ENCODE results near the gene LRPAP1. TPM values are rescaled to one million over a fixed set of nuclear protein-coding genes. Genes with fewer than 3 reads are reported as not detected.

LRPAP1 gene
- total RNA-seq, 1 donor from 2014 or later, result 98.7 TPM

DNA sequence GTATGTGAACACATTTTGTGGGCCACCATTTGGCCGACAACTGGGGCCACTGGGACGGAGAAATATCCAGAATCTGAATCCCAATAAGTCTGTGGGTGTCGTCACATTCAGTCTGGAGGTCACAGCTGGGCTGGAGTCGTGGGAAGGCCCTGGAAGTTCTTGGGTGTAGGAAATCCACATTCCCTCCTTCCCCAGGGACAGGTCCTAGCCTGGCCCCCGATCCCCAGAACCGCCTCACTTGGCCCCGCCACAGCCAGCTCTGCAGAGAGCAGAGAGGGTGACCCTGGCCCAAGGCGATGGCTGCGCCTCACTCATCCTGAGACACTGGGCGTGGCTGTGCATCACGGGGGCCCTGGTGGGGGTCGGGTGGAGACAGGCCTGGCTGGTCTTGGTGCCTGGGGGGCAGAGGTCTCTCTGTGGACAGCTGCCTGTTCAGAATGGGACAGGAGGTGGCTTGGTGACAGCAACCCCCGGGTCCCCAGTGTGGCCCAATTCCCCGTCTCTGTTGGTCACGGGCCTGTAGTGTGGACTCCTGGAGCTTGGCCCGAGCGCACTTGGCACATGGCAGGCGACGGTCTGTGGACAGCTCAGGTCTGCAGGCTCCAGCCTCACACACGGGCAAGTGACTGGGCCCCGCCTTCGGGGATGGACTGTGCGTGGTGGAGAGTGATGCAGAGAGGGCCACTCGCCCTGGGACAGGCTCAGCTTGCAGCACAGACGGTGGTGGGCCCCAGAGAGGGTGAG is 52.7 kb downstream of the LRPAP1 start:
- peaks cover 12% of the 10 kb centered on the region for H3K4me1 ChIP-seq
- no peak for DNase-seq (ENCODE audit: extremely low spot score in 2 of 2)

DNA sequence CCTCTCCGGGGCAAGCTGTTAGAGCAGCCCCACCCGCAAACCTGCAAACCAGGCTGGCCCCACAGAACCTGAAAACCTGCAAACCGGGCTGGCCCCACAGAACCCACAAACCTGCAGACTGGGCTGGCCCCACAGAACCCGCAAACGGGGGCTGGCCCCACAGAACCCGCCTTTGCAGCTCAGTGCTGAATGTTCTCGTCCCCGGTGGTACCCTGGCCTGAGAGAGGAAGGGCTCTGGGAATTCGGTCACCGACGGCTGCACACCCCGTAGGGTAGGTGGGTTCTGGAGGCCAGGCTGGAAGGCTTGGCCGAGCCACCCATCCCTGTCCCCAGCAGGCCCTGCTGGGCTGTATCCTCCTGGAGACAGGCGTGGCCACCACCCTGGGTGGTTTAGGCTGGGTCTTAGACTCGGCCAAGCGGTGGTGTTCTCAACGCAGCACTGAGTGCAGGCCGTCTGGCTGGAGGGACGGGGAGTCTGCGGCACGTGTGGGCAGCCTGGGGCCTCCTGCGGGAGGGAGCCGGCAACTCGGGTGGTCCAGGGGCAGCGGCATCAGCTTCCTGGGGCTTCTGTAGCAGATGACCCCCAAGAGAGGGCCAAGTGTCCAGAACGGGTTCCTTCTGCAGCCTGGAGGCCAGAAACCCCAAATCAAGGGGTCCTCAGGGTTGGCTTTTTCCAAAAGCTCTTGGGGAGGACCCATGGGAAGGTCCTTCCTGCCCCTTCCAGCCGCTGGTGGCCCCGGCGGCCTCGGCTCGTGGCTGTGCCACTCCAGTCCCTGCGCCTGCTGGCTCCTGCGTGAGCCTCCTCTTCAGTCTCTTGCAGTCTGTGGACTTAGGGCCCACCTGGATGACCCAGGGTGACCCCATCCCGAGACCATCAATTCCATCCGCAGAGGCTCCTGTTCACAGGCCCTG is 53.5 kb downstream of the LRPAP1 start:
- Histone ChIP-seq H3K27ac (no peak overlapping the region), H3K4me3 (no peak overlapping the region), H3K36me3 (no peaks in the 10 kb centered on the region), H3K9me3 (no peaks in the 10 kb centered on the region), H3K4me1 (peaks cover 4% of the 10 kb centered on the region), H3K27me3 (no peaks in the 10 kb centered on the region)
- no peak for DNase-seq (ENCODE audit: extremely low spot score in 2 of 2)
- no peak for TF ChIP-seq POLR2AphosphoS5 (IDR thresholded peaks at IDR 0.05; ENCODE audit: insufficient read depth in 1 of 2, low read depth in 1 of 2)
- TF ChIP-seq POLR2A (IDR thresholded peaks at IDR 0.05), result no peak
- TF ChIP-seq, protein P1, sequence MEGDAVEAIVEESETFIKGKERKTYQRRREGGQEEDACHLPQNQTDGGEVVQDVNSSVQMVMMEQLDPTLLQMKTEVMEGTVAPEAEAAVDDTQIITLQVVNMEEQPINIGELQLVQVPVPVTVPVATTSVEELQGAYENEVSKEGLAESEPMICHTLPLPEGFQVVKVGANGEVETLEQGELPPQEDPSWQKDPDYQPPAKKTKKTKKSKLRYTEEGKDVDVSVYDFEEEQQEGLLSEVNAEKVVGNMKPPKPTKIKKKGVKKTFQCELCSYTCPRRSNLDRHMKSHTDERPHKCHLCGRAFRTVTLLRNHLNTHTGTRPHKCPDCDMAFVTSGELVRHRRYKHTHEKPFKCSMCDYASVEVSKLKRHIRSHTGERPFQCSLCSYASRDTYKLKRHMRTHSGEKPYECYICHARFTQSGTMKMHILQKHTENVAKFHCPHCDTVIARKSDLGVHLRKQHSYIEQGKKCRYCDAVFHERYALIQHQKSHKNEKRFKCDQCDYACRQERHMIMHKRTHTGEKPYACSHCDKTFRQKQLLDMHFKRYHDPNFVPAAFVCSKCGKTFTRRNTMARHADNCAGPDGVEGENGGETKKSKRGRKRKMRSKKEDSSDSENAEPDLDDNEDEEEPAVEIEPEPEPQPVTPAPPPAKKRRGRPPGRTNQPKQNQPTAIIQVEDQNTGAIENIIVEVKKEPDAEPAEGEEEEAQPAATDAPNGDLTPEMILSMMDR (IDR thresholded peaks at IDR 0.05), result no peak
- intact Hi-C loops (cut with DNase I), result no loop called here

More for the DNA sequence above, 52.7 kb downstream of the LRPAP1 start:
- Histone ChIP-seq H3K9me3 (no peaks in the 10 kb centered on the region), H3K4me3 (no peak overlapping the region), H3K27ac (no peak overlapping the region), H3K27me3 (no peaks in the 10 kb centered on the region), H3K36me3 (no peaks in the 10 kb centered on the region)
- TF ChIP-seq POLR2A (IDR thresholded peaks at IDR 0.05) (no peak), POLR2AphosphoS5 (IDR thresholded peaks at IDR 0.05; ENCODE audit: insufficient read depth in 1 of 2, low read depth in 1 of 2) (no peak)
- TF ChIP-seq, protein P1 (IDR thresholded peaks at IDR 0.05), result no peak
- intact Hi-C loops (cut with DNase I), result no loop called here

- Histone ChIP-seq H3K9me3 (no peaks in the 10 kb centered on the region), H3K4me3 (no peak overlapping the region), H3K27ac (no peak overlapping the region), H3K27me3 (no peaks in the 10 kb centered on the region), H3K4me1 (no peaks in the 10 kb centered on the region), H3K36me3 (no peaks in the 10 kb centered on the region)
- intact Hi-C loops (cut with DNase I), result no loop called here
- TF ChIP-seq POLR2A (IDR thresholded peaks at IDR 0.05) (no peak), POLR2AphosphoS5 (IDR thresholded peaks at IDR 0.05; ENCODE audit: insufficient read depth in 1 of 2, low read depth in 1 of 2) (no peak)
- TF ChIP-seq, protein P1 (IDR thresholded peaks at IDR 0.05), result no peak
- DNase-seq (ENCODE audit: extremely low spot score in 2 of 2), result no peak
These were observed 54.3 kb downstream of the LRPAP1 start for GRCh38 chr4:3477750-3478430.

DNA sequence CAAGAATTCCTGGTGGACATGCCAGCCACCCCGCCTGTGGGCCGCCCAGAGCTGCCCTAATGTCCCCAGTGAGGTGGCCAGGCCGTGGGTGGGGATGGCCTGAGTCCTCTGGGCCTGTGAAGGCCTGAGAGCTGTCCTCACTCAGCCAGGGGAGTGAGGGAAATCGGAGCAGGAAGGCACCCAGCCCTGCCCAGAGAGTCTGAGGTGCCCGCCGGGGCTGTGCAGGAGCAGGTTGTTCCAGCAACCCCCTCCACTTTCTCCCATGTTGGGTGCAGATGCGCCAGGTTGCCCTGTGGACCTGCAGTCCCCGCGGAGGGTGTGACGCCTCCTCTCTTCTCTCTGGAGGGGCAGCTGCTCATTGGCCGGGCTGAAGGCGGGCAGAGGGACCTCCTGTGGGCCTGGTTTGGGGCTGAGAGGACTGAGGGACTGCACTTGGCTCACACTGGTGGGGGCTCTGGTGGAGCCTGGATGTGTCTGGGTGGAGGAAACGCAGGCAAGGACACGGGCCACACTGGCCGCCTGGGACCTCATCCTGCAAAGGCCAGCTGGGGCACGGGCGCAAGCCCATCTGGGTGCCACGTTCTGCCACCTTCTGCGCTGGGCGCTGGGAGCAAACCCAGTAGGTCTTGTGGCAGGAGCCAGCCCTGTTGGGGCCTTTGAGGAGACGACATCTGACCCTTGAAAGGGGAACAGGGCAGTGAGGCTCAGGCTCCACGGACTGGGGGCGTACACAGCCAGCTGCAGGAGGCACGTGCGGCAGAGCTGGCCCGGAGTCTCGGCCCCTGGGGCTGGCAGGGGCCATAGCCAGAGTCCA is 55.1 kb downstream of the LRPAP1 start:
- Histone ChIP-seq H3K36me3 (no peaks in the 10 kb centered on the region), H3K4me3 (no peak overlapping the region), H3K9me3 (no peaks in the 10 kb centered on the region), H3K4me1 (no peaks in the 10 kb centered on the region), H3K27ac (no peak overlapping the region), H3K27me3 (no peaks in the 10 kb centered on the region)
- TF ChIP-seq POLR2AphosphoS5 (IDR thresholded peaks at IDR 0.05; ENCODE audit: insufficient read depth in 1 of 2, low read depth in 1 of 2), result no peak
- TF ChIP-seq POLR2A (IDR thresholded peaks at IDR 0.05), result no peak
- TF ChIP-seq, protein P1 (IDR thresholded peaks at IDR 0.05), result no peak
- DNase-seq (ENCODE audit: extremely low spot score in 2 of 2), result no peak
- intact Hi-C loops (cut with DNase I), result no loop called here

Measured in vagina (tissue), 2 donors.